Measurements from ENCODE around the gene TFAP2A. TPM values are rescaled to one million over a fixed set of nuclear protein-coding genes. Genes with fewer than 3 reads are reported as not detected.

Gene TFAP2A
- total RNA-seq, 1 donor from 2014 or later = 66.6 TPM

- Mint-ChIP-seq H3K4me3 (no peak overlapping the region), H3K27ac (no peak overlapping the region), H3K9me3 (no peaks in the 10 kb centered on the region), H3K27me3 (peaks cover under 1% of the 10 kb centered on the region), H3K4me1 (ENCODE audit: unreplicated experiment) (peaks cover 16% of the 10 kb centered on the region), H3K36me3 (no peaks in the 10 kb centered on the region)
- TF ChIP-seq CTCF (conservative IDR thresholded peaks at IDR 0.05) = no peak
- DNase-seq (ENCODE audit: extremely low spot score, unreplicated experiment) = no peak
Measured at GRCh38 chr6:10375391-10375969, 39.4 kb downstream of the TFAP2A start.

- DNase-seq (ENCODE audit: extremely low spot score, unreplicated experiment) = no peak
- H3K9me3 Mint-ChIP-seq = no peaks in the 10 kb centered on the region
- H3K4me3 Mint-ChIP-seq = no peak overlapping the region
- no peak for TF ChIP-seq CTCF (conservative IDR thresholded peaks at IDR 0.05)
- H3K27me3 Mint-ChIP-seq = no peaks in the 10 kb centered on the region
- peaks cover 19% of the 10 kb centered on the region for H3K4me1 Mint-ChIP-seq (ENCODE audit: unreplicated experiment)
- no peaks in the 10 kb centered on the region for H3K36me3 Mint-ChIP-seq
- no peak overlapping the region for H3K27ac Mint-ChIP-seq
Measured at GRCh38 chr6:10373642-10374359, 41.1 kb downstream of the TFAP2A start.

GRCh38 chr6:10369896-10370295 is 45.0 kb downstream of the TFAP2A start:
- peaks cover 17% of the 10 kb centered on the region for H3K4me1 Mint-ChIP-seq (ENCODE audit: unreplicated experiment)
- no peak for TF ChIP-seq CTCF (conservative IDR thresholded peaks at IDR 0.05)
- peaks cover under 1% of the 10 kb centered on the region for H3K9me3 Mint-ChIP-seq
- H3K27ac Mint-ChIP-seq = no peak overlapping the region
- no peaks in the 10 kb centered on the region for H3K27me3 Mint-ChIP-seq
- DNase-seq (ENCODE audit: extremely low spot score, unreplicated experiment) = no peak
- no peaks in the 10 kb centered on the region for H3K36me3 Mint-ChIP-seq
- no peak overlapping the region for H3K4me3 Mint-ChIP-seq

- TF ChIP-seq CTCF (conservative IDR thresholded peaks at IDR 0.05) = no peak
- no peak for DNase-seq (ENCODE audit: extremely low spot score, unreplicated experiment)
- no peaks in the 10 kb centered on the region for H3K27me3 Mint-ChIP-seq
- H3K27ac Mint-ChIP-seq = no peak overlapping the region
- peaks cover 10% of the 10 kb centered on the region for H3K4me1 Mint-ChIP-seq (ENCODE audit: unreplicated experiment)
- H3K36me3 Mint-ChIP-seq = no peaks in the 10 kb centered on the region
- H3K9me3 Mint-ChIP-seq = peaks cover 4% of the 10 kb centered on the region
- H3K4me3 Mint-ChIP-seq = no peak overlapping the region
Measured at GRCh38 chr6:10368861-10369260, 46.0 kb downstream of the TFAP2A start.

GRCh38 chr6:10363911-10364310 is 51.0 kb downstream of the TFAP2A start:
- no peaks in the 10 kb centered on the region for H3K36me3 Mint-ChIP-seq
- peaks cover 3% of the 10 kb centered on the region for H3K4me1 Mint-ChIP-seq (ENCODE audit: unreplicated experiment)
- H3K9me3 Mint-ChIP-seq = peaks cover 4% of the 10 kb centered on the region
- H3K27ac Mint-ChIP-seq = no peak overlapping the region
- no peak overlapping the region for H3K4me3 Mint-ChIP-seq
- no peak for DNase-seq (ENCODE audit: extremely low spot score, unreplicated experiment)
- TF ChIP-seq CTCF (conservative IDR thresholded peaks at IDR 0.05) = no peak
- H3K27me3 Mint-ChIP-seq = no peaks in the 10 kb centered on the region
